Measurements from ENCODE around the gene SOX15.

GRCh38 chr17:7573324-7574080 is 16.4 kb downstream of the SOX15 start:
- TF ChIP-seq RARB (CRISPR knock-in tag; IDR thresholded peaks at IDR 0.05) (no peak), ARNTL (CRISPR knock-in tag; IDR thresholded peaks at IDR 0.05; ENCODE audit: borderline replicate concordance, low read depth) (no peak), GLIS3 (CRISPR knock-in tag; IDR thresholded peaks at IDR 0.05) (no peak; the same call in 1 of the 2 replicates), ZNF70 (CRISPR knock-in tag; IDR thresholded peaks at IDR 0.05) (no peak), ZC3H10 (CRISPR knock-in tag; IDR thresholded peaks at IDR 0.05) (no peak), CREB5 (CRISPR knock-in tag; IDR thresholded peaks at IDR 0.05; ENCODE audit: low read depth) (0 out of 2 replicates have a peak, but pooled peaks have one; percentile 15), ZFP30 (CRISPR knock-in tag; IDR thresholded peaks at IDR 0.05) (peak; percentile 23; the same call in 1 of the 2 replicates), OSR1 (CRISPR knock-in tag; IDR thresholded peaks at IDR 0.05) (no peak), TCF4 (CRISPR knock-in tag; IDR thresholded peaks at IDR 0.05; ENCODE audit: borderline replicate concordance) (no peak)
- TF ChIP-seq, protein P1, sequence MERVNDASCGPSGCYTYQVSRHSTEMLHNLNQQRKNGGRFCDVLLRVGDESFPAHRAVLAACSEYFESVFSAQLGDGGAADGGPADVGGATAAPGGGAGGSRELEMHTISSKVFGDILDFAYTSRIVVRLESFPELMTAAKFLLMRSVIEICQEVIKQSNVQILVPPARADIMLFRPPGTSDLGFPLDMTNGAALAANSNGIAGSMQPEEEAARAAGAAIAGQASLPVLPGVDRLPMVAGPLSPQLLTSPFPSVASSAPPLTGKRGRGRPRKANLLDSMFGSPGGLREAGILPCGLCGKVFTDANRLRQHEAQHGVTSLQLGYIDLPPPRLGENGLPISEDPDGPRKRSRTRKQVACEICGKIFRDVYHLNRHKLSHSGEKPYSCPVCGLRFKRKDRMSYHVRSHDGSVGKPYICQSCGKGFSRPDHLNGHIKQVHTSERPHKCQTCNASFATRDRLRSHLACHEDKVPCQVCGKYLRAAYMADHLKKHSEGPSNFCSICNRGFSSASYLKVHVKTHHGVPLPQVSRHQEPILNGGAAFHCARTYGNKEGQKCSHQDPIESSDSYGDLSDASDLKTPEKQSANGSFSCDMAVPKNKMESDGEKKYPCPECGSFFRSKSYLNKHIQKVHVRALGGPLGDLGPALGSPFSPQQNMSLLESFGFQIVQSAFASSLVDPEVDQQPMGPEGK (CRISPR knock-in tag; IDR thresholded peaks at IDR 0.05; ENCODE audit: borderline replicate concordance) = no peak; the same call in 1 of the 2 replicates
